HG02763 (cell line): ENCODE data around the gene WNT2B.

Experiments used
- ATAC-seq: cut with Tn5 transposase; IDR thresholded peaks from one replicate; pipeline ENCODE4 v1.9.1; 2021; ENCODE audit warnings: mild to moderate bottlenecking, moderate library complexity; ENCODE audit not compliant: unreplicated experiment

The WNT2B gene

GRCh38 chr1:112524986-112525385 lies 16.2 kb downstream of the WNT2B start:
- no peak for ATAC-seq

DNA sequence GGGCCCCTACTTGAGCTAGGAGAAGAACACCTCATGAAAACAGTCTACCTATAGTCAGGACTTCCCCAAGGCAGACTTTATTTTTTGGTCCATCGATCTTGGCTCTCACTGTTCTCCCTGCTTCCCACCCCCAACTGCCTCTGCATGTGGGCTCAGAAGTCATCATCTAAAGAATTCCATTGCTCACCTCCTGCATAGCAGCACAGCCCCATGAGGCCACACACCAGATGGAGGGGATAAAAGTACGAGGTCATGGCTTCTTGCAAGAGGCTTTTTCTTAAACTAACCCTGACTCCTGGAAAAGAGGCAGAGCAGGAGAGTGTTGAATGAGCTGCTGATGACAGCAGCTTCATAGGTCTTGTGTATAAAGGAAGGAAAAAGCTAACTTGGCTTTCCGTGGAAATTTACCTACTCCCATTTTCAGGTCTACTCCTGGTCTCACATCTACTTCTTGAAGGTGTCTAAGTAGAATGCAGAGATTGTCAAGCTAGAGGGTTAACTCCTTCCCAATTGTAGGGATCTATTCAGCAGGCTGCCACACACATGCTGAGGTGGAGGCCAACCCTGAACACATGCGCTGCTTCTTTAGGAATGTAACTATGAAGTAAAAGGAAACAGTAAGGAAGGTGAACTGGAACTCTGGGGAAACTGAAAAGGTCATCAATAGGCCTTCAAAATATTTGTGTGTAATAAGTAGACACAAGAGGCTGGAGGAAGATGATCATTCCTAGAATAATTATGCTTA lies 18.7 kb downstream of the WNT2B start:
- ATAC-seq = no peak

DNA sequence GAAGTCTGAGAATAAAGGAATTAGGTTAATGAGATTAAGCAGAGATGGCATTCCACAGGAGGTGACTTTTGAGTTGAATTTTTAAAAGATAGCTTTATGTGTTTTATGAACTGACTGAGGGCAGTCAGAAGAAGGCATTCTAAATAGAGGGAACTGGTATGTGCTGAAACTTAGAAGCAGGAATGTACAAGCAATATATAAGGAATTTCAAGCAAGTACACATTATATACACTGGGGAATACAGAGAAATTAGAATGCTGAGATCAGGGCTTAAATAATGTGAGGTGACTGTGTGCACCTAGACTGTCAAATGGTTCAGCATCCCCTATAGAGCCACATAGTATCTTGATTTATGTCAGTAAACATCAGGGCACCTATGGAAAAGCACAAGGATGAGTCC lies 19.3 kb downstream of the WNT2B start:
- no peak for ATAC-seq

GRCh38 chr1:112529301-112529700 lies 20.5 kb downstream of the WNT2B start:
- no peak for ATAC-seq

GRCh38 chr1:112530832-112531231 lies 22.1 kb downstream of the WNT2B start:
- ATAC-seq = no peak

- ATAC-seq = no peak
Measured at GRCh38 chr1:112532064-112532463, 23.3 kb downstream of the WNT2B start.

DNA sequence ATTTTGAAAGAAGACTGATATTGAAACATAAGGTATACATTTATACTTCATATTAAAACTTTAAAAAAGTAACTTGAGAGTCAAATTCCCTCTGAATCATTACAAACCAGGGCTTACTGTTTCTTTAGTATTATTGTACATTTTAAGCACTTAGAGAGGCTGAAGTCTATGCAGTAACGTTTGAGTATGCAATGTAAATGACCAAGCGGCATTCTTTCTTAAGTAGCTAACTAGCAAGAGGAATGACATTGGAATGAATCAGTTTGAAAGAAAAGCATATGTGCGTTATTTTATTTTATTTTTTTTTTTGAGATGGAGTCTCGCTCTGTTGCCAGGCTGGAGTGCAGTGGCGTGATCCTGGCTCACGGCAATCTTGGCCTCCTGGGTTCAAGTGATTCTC lies 24.3 kb downstream of the WNT2B start:
- ATAC-seq = no peak

- no peak for ATAC-seq
Measured at GRCh38 chr1:112536561-112536960, 27.8 kb downstream of the WNT2B start.

GRCh38 chr1:112537456-112537855 lies 28.7 kb downstream of the WNT2B start:
- ATAC-seq = no peak

GRCh38 chr1:112538883-112539282 lies 30.1 kb downstream of the WNT2B start:
- ATAC-seq = no peak

DNA sequence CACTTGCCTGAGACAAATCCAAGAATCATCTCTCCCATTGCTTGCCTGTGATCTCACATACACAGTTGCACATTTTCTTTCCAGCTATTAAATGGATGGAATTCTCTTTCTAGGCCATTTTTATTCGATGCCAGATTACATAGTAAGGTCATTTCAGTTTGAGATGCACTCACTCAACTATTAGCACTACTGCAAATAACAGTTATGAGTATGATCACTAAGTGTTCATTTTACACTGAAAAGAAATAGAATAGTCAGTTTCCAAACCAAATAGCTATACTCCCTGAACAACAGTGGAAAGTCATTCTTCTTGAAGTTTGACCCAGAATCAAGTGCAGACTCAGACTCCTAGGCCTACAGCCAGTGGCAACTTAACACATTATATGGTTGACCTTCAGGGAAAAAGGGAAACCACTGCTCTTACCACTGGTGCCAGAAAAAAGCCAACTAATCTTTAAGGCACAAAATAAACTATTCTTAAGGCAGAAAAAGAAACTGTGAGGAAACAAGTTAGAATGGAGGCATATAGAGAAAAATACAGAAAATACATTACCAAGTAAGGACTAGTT lies 31.5 kb downstream of the WNT2B start:
- ATAC-seq = no peak

DNA sequence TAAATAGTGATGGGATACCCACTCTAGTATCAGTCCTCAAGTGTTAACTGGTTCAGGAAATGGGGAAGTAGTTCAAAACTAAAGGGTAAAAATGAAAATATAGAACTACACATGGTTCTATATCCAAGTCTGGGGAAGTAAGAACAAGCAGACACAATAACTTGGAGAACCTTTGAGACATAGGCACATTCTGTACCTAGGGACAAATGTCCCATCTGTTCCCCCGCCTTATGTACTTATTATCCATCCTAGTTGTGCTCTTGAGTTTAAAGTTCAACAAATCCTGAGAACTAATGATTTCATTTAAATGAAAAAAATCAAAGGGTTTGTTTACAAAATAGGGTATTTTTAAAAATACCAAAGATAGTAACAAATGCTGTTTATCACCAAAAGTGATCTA lies 32.5 kb downstream of the WNT2B start:
- no peak for ATAC-seq

GRCh38 chr1:112542206-112542973 lies 33.6 kb downstream of the WNT2B start:
- ATAC-seq = no peak

DNA sequence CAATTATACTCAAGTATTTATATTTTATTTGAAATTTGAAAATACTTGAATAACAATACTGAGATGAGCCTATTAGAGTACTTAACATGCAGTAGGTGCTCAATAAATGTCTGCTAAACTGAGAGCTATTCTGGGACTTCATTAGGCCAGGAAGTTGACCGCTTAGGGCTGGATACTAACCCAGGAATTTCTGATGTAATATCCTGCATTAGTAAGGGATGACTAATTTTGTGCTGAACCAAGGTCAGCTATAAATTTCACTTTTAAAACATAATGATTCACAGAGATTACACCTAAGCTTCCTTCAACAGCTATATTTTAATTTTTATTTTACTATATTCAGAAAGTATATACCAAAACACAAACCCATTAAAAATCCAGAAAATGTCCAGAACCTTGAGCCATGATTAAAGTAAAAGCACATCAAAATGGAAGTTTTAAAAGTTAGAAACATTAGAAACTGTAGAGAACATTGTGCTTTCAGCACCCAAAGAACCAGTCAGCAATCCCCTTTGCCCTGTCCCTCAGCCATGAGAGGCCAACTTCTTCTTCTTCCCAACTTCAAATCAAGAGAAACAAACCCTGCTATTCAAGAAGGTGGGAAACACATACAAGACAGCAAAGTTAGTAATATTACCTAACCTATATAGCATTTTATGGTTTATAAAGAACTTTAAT lies 35.4 kb downstream of the WNT2B start:
- no peak for ATAC-seq

DNA sequence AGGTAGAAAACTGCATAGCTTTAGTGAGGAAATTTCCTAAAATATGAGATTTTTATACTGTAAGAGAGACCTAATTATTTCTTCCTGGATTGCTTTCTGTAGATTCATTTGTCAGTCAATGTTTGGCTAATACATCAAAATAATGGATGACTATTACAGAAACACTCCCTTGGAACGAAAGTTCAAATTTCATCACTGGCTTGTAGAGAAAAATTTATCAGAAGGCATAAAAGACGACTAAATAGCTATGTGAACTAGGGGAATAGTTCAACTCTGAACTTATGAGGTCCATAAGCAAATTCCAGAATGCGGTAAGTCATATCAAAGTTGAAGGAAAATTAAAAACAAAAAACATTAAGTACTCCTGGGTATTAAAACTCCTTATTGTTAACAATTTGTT lies 36.0 kb downstream of the WNT2B start:
- no peak for ATAC-seq

DNA sequence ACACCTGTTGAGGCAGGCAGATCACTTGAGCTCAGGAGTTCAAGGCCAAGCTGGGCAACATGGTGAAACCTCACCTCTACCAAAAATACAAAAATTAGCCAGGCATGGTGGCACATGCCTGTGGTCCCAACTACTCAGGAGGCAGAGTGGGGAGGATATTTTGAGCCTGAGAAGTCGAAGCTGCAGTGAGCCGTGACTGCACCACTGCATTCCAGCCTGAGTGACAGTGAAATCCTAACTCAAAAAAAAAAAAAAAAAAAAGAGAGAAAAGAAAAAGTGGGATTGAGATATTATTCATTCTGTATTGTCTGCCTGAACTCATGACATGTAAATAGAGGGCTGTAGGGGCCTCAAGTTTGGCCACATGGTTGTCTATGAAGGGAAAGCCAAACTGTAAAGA lies 37.3 kb downstream of the WNT2B start:
- no peak for ATAC-seq

DNA sequence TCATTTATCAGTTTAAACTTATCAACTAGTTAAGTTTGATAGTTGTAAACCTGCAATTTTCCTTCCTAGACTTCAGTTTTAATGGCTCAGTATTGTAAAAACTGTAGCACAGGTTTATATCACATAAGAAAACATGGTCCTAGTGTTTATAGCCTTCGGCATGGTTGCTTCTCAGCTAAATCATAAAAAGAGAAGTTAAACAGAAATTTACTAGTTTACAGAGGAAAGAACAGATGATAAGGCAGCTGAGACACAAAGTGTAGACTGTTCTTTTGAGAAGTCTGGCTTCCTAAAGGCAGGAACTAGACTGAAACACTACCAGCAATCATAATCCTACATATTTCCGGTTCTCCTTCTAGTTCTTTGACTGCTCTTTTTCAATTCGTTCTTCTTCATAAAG lies 39.8 kb downstream of the WNT2B start:
- no peak for ATAC-seq

DNA sequence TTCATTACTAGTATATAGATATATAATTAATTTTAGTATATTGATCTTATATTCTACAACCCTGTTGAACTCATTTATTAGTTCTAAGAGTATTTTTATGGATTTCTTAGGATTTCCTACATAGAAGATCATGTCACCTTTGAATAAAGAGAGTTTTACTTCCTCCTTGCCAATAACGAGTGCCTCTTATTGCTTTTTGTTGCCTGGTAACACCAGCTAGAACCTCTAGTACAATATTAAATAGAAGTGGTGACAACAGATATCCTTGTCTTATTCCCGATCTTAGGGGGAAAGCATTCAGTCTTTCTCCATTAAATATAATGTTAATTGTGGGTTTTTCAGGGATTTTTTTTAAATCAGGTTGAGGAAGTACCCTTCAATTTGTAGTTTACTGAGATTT lies 40.8 kb downstream of the WNT2B start:
- no peak for ATAC-seq

DNA sequence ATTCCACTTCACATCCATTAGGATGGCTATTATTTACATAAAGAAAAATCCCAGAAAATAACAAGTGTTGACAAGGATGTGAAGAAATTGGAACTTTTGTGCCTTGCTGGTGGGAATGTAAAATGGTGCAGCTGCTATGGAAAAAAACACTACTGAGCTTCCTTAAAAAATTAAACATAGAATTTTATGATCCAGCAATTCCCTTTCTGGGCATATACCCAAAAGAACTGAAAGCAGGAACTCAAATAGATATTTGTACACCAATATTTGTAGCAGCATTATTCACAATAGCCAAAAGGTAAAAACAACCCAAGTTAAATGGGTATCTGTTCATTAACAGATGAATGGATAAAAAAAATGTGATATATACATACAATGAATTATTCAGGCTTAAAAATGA lies 45.6 kb downstream of the WNT2B start:
- ATAC-seq = no peak

- no peak for ATAC-seq
Measured at GRCh38 chr1:112557385-112557784, 48.6 kb downstream of the WNT2B start.

DNA sequence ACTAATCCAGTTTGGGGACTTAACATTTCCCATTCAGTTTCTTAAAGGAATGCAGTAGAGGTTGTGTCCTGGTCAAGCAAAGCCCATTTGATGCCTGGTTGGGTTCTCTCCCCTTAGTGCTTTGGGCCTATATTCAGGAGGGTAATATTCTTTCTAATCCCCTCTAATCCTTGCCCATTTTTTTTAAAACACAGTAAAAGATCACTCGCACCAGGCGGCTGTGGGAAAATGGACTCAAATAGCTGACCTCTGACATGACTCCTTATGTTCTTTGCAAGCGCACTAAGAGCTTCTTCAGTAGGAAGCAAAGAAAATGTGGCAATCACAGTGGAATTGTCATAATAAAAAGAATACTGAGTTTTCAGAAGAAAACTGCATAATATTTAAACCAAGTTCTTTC lies 49.9 kb downstream of the WNT2B start:
- no peak for ATAC-seq

GRCh38 chr1:112563341-112563740 lies 54.6 kb downstream of the WNT2B start:
- no peak for ATAC-seq
